MM.1S (cell line): ENCODE results near the gene PACRG.

Experiments used
- CTCF ChIP-seq: fragments of 300-600 bp; sonication (generic); IDR thresholded peaks from 2 replicates; pipeline ENCODE4 v1.5.1; 2016; ENCODE audit warnings: antibody characterized with exemption, low read length, mixed read lengths
- EZH2 ChIP-seq: fragments of 300-600 bp; sonication (generic); optimal IDR thresholded peaks from 2 replicates; pipeline ENCODE3; 2017; ENCODE audit warnings: low read depth, mild to moderate bottlenecking, antibody characterized with exemption, low read length, mixed read lengths
- EZH2phosphoT487 ChIP-seq: fragments of 300-600 bp; sonication (generic); IDR thresholded peaks from 2 replicates; pipeline ENCODE4 v1.6.1; 2018; ENCODE audit warnings: antibody characterized with exemption, low read length

- TF ChIP-seq CTCF: no peak
- TF ChIP-seq EZH2: no peak
- no peak for TF ChIP-seq EZH2phosphoT487
These were observed 326.9 kb downstream of the PACRG start for GRCh38 chr6:163054641-163055040.
